ENCODE data around the gene CDNF.

- TF ChIP-seq CTCF (IDR thresholded peaks at IDR 0.05) = peak in 4 of 6 experiments; percentile 60 to 76 (median 71)
- no peak for TF ChIP-seq POLR2A (IDR thresholded peaks at IDR 0.05)
Observed at GRCh38 chr10:14822879-14823755, 14.7 kb downstream of the CDNF start.

Data from thyroid gland (tissue), 4 donors.